Neural progenitor cell (in vitro differentiated cells): ENCODE measurements around the gene TNC. TPM values are rescaled to one million over a fixed set of nuclear protein-coding genes. Genes with fewer than 3 reads are reported as not detected.

ENCODE experiments used
- DNase-seq: peaks from one replicate; pipeline ENCODE4 v3.0.0-alpha.2; 2016; ENCODE audit warnings: low spot score
- H2AFZ ChIP-seq: fragments of 200-600 bp; sonication (generic); replicated peaks from 2 replicates; pipeline ENCODE4 v1.6.1; 2016; ENCODE audit warnings: antibody characterized with exemption
- H3F3A ChIP-seq: fragments of 200-600 bp; sonication (generic); 2 replicates; pipeline ENCODE4 v1.6.1; 2016; ENCODE audit warnings: antibody characterized with exemption, low read depth
- H3K27ac ChIP-seq: fragments of 200-600 bp; sonication (generic); 2 replicates; pipeline ENCODE4 v1.5.1; 2016; ENCODE audit warnings: mild to moderate bottlenecking
- H3K27me3 ChIP-seq: fragments of 200-600 bp; sonication (generic); 2 replicates; pipeline ENCODE4 v1.6.1; 2016; ENCODE audit warnings: mild to moderate bottlenecking, moderate library complexity
- H3K36me3 ChIP-seq: fragments of 200-600 bp; sonication (generic); 2 replicates; pipeline ENCODE4 v1.5.1; 2016
- H3K4me1 ChIP-seq: fragments of 200-600 bp; sonication (generic); 2 replicates; pipeline ENCODE4 v1.6.1; 2016; ENCODE audit warnings: mixed run types
- H3K4me2 ChIP-seq: fragments of 200-600 bp; sonication (generic); 2 replicates; pipeline ENCODE4 v1.6.1; 2016
- H3K4me3 ChIP-seq: fragments of 200-600 bp; sonication (generic); 2 replicates; pipeline ENCODE4 v1.5.1; 2016
- H3K79me2 ChIP-seq: fragments of 200-600 bp; sonication (generic); 2 replicates; pipeline ENCODE4 v1.6.1; 2016; ENCODE audit warnings: low read depth
- H3K9ac ChIP-seq: fragments of 200-600 bp; sonication (generic); 2 replicates; pipeline ENCODE4 v1.6.1; 2016
- H3K9me3 ChIP-seq: fragments of 200-600 bp; sonication (generic); 2 replicates; pipeline ENCODE4 v1.5.1; 2016; ENCODE audit warnings: low read depth
- H4K20me1 ChIP-seq: fragments of 200-600 bp; sonication (generic); 2 replicates; pipeline ENCODE4 v1.6.1; 2016; ENCODE audit warnings: low read depth
- H3K27ac Mint-ChIP-seq: 3 replicates; pipeline ENCODE4 v1.8.0; 2021; ENCODE audit warnings: mixed read lengths
- H3K27me3 Mint-ChIP-seq: 2 replicates; pipeline ENCODE4 v1.8.0; 2022; ENCODE audit warnings: low read depth, mild to moderate bottlenecking, inconsistent platforms, moderate library complexity, mixed read lengths; ENCODE audit not compliant: insufficient read depth
- H3K36me3 Mint-ChIP-seq: 3 replicates; pipeline ENCODE4 v1.8.0; 2021; ENCODE audit warnings: mixed read lengths
- H3K4me1 Mint-ChIP-seq: 3 replicates; pipeline ENCODE4 v1.8.0; 2021; ENCODE audit warnings: mixed read lengths
- H3K4me3 Mint-ChIP-seq: 3 replicates; pipeline ENCODE4 v1.8.0; 2021; ENCODE audit warnings: mild to moderate bottlenecking, moderate library complexity, mixed read lengths
- H3K9me3 Mint-ChIP-seq: 3 replicates; pipeline ENCODE4 v1.8.0; 2020; ENCODE audit warnings: mixed read lengths
- CTCF ChIP-seq: fragments of 200-600 bp; sonication (generic); IDR thresholded peaks from 2 replicates; pipeline ENCODE4 v1.5.1; 2017; ENCODE audit warnings: antibody characterized with exemption, mild to moderate bottlenecking
- EZH2 ChIP-seq: fragments of 200-600 bp; sonication (generic); IDR thresholded peaks from 2 replicates; pipeline ENCODE4 v1.6.1; 2017; ENCODE audit warnings: antibody characterized with exemption, mild to moderate bottlenecking, moderate library complexity
- EZH2phosphoT487 ChIP-seq: fragments of 200-600 bp; sonication (generic); IDR thresholded peaks from 2 replicates; pipeline ENCODE4 v1.6.1; 2017; ENCODE audit warnings: antibody characterized with exemption
- total RNA-seq: library from RNA; depleted of rRNA; stranded (reverse); fragments of >200 nt; gene quantifications from 2 replicates; pipeline ENCODE4 v1.2.3, GENCODE V29; 2015; ENCODE audit warnings: low replicate concordance

TNC gene
- total RNA-seq, 1 donor from 2014 or later, result 54.9 TPM

GRCh38 chr9:115050002-115050490 lies 67.9 kb downstream of the TNC start:
- Histone ChIP-seq H3K27ac (no peak overlapping the region), H3K4me2 (peak overlapping the region; percentile 69), H3K36me3 (no peaks in the 10 kb centered on the region), H3K9me3 (no peaks in the 10 kb centered on the region), H3K4me3 (no peak overlapping the region), H3K9ac (no peak overlapping the region), H2AFZ (no peak overlapping the region), H3K79me2 (no peaks in the 10 kb centered on the region), H3K4me1 (peaks cover 16% of the 10 kb centered on the region), H3F3A (peaks cover 12% of the 10 kb centered on the region), H4K20me1 (peaks cover 9% of the 10 kb centered on the region), H3K27me3 (no peaks in the 10 kb centered on the region)
- peak; percentile 81 for DNase-seq
- Mint-ChIP-seq H3K36me3 (no peaks in the 10 kb centered on the region), H3K9me3 (no peaks in the 10 kb centered on the region), H3K27ac (no peak overlapping the region), H3K27me3 (no peaks in the 10 kb centered on the region), H3K4me1 (peaks cover 7% of the 10 kb centered on the region), H3K4me3 (no peak overlapping the region)
- TF ChIP-seq EZH2, result no peak
- TF ChIP-seq CTCF, result no peak
- TF ChIP-seq EZH2phosphoT487, result peak; percentile 93

GRCh38 chr9:115046824-115047223 lies 71.1 kb downstream of the TNC start:
- no peaks in the 10 kb centered on the region for H3K9me3 Mint-ChIP-seq
- H3K4me1 ChIP-seq, result peaks cover 16% of the 10 kb centered on the region
- H3K9me3 ChIP-seq, result no peaks in the 10 kb centered on the region
- H3K4me2 ChIP-seq, result no peak overlapping the region
- no peak overlapping the region for H3K4me3 ChIP-seq
- peaks cover 9% of the 10 kb centered on the region for H4K20me1 ChIP-seq
- peaks cover 2% of the 10 kb centered on the region for H3K27me3 Mint-ChIP-seq
- no peak overlapping the region for H2AFZ ChIP-seq
- H3K36me3 ChIP-seq, result no peaks in the 10 kb centered on the region
- TF ChIP-seq EZH2 (no peak), CTCF (no peak), EZH2phosphoT487 (no peak)
- H3K9ac ChIP-seq, result no peak overlapping the region
- DNase-seq, result no peak
- no peak overlapping the region for H3K27ac ChIP-seq
- no peaks in the 10 kb centered on the region for H3K36me3 Mint-ChIP-seq
- peaks cover 7% of the 10 kb centered on the region for H3K4me1 Mint-ChIP-seq
- no peak overlapping the region for H3K27ac Mint-ChIP-seq
- H3K27me3 ChIP-seq, result no peaks in the 10 kb centered on the region
- H3K79me2 ChIP-seq, result no peaks in the 10 kb centered on the region
- no peak overlapping the region for H3K4me3 Mint-ChIP-seq
- peaks cover 12% of the 10 kb centered on the region for H3F3A ChIP-seq

GRCh38 chr9:115046199-115046598 lies 71.8 kb downstream of the TNC start:
- Histone ChIP-seq H3K27ac (no peak overlapping the region), H3K79me2 (no peaks in the 10 kb centered on the region), H4K20me1 (peaks cover 9% of the 10 kb centered on the region), H3K36me3 (no peaks in the 10 kb centered on the region), H3K9ac (no peak overlapping the region), H3K4me2 (no peak overlapping the region), H3F3A (peaks cover 12% of the 10 kb centered on the region), H3K27me3 (no peaks in the 10 kb centered on the region), H3K4me3 (no peak overlapping the region), H3K4me1 (peaks cover 16% of the 10 kb centered on the region), H3K9me3 (no peaks in the 10 kb centered on the region), H2AFZ (no peak overlapping the region)
- H3K4me3 Mint-ChIP-seq, result no peak overlapping the region
- H3K27me3 Mint-ChIP-seq, result peaks cover 2% of the 10 kb centered on the region
- peaks cover 7% of the 10 kb centered on the region for H3K4me1 Mint-ChIP-seq
- H3K27ac Mint-ChIP-seq, result no peak overlapping the region
- no peak for TF ChIP-seq EZH2
- no peak for TF ChIP-seq EZH2phosphoT487
- TF ChIP-seq CTCF, result no peak
- DNase-seq, result no peak
- H3K36me3 Mint-ChIP-seq, result no peaks in the 10 kb centered on the region
- H3K9me3 Mint-ChIP-seq, result no peaks in the 10 kb centered on the region
